ENCODE results near the gene HMGB1.

Gene HMGB1

GRCh38 chr13:30442926-30443325 is 22.8 kb downstream of the HMGB1 start:
- no peak for TF ChIP-seq CTCF (IDR thresholded peaks at IDR 0.05; ENCODE audit: low read depth, low read length)
- Histone ChIP-seq H3K36me3 (no peaks in the 10 kb centered on the region), H3K4me1 (no peaks in the 10 kb centered on the region), H3K9me3 (no peaks in the 10 kb centered on the region), H3K27me3 (no peaks in the 10 kb centered on the region), H3K4me3 (ENCODE audit: low read depth, low read length) (no peak overlapping the region)
- DNase-seq, result no peak

- DNase-seq, result no peak
- H3K4me1 ChIP-seq, result no peaks in the 10 kb centered on the region
- TF ChIP-seq CTCF (IDR thresholded peaks at IDR 0.05; ENCODE audit: low read depth, low read length), result no peak
- no peaks in the 10 kb centered on the region for H3K36me3 ChIP-seq
- H3K4me3 ChIP-seq (ENCODE audit: low read depth, low read length), result no peak overlapping the region
- H3K27me3 ChIP-seq, result no peaks in the 10 kb centered on the region
- no peaks in the 10 kb centered on the region for H3K9me3 ChIP-seq
Observed at GRCh38 chr13:30440910-30441703, 24.6 kb downstream of the HMGB1 start.

GRCh38 chr13:30438286-30438685 is 27.4 kb downstream of the HMGB1 start:
- Histone ChIP-seq H3K27me3 (no peaks in the 10 kb centered on the region), H3K9me3 (no peaks in the 10 kb centered on the region), H3K4me3 (ENCODE audit: low read depth, low read length) (no peak overlapping the region), H3K36me3 (no peaks in the 10 kb centered on the region), H3K4me1 (no peaks in the 10 kb centered on the region)
- TF ChIP-seq CTCF (IDR thresholded peaks at IDR 0.05; ENCODE audit: low read depth, low read length), result no peak
- DNase-seq, result no peak

GRCh38 chr13:30437177-30437576 is 28.6 kb downstream of the HMGB1 start:
- H3K36me3 ChIP-seq, result no peaks in the 10 kb centered on the region

GRCh38 chr13:30435911-30436451 is 29.8 kb downstream of the HMGB1 start:
- Histone ChIP-seq H3K9me3 (no peaks in the 10 kb centered on the region), H3K4me1 (no peaks in the 10 kb centered on the region), H3K27me3 (no peaks in the 10 kb centered on the region), H3K36me3 (no peaks in the 10 kb centered on the region), H3K4me3 (ENCODE audit: low read depth, low read length) (no peak overlapping the region)
- no peak for DNase-seq
- no peak for TF ChIP-seq CTCF (IDR thresholded peaks at IDR 0.05; ENCODE audit: low read depth, low read length)

More at GRCh38 chr13:30437177-30437576, 28.6 kb downstream of the HMGB1 start:
- TF ChIP-seq CTCF (IDR thresholded peaks at IDR 0.05; ENCODE audit: low read depth, low read length), result no peak
- H3K4me1 ChIP-seq, result no peaks in the 10 kb centered on the region
- H3K4me3 ChIP-seq (ENCODE audit: low read depth, low read length), result no peak overlapping the region
- no peaks in the 10 kb centered on the region for H3K27me3 ChIP-seq
- no peak for DNase-seq
- no peaks in the 10 kb centered on the region for H3K9me3 ChIP-seq

GRCh38 chr13:30431269-30431940 is 34.3 kb downstream of the HMGB1 start:
- no peak for DNase-seq
- Histone ChIP-seq H3K27me3 (no peaks in the 10 kb centered on the region), H3K4me3 (ENCODE audit: low read depth, low read length) (no peak overlapping the region), H3K36me3 (no peaks in the 10 kb centered on the region), H3K4me1 (no peaks in the 10 kb centered on the region), H3K9me3 (no peaks in the 10 kb centered on the region)
- no peak for TF ChIP-seq CTCF (IDR thresholded peaks at IDR 0.05; ENCODE audit: low read depth, low read length)

Measured in BE2C (cell line).